ENCODE measurements around the gene AKAP13.

AKAP13 gene

DNA sequence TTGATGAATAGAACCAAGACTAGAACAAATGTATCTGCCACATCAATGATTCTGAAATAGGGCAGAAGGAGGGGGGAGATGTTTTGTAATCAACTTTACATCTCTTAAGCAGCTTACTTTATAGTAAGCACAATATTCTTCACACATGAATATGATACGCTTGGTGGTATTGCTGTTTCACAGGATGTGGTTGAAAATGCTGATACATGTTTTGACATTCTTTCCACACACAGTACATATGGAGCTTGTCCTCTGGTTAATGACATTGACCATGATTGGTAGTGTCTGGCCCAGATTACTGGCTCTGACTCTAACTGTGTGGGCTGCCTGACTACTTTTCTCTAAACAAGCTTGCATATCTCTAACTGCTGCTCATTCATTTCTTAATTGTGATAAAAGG is 245.5 kb downstream of the AKAP13 start:
- H2AK5ac ChIP-seq (ENCODE audit: low read depth, low read length): no peak overlapping the region
- no peak overlapping the region for H3K4me2 ChIP-seq (ENCODE audit: insufficient read depth, low read length, poor library complexity, severe bottlenecking)
- no peak overlapping the region for H2BK12ac ChIP-seq (ENCODE audit: low read length)
- no peak overlapping the region for H2BK5ac ChIP-seq (ENCODE audit: low read length)
- no peak overlapping the region for H2AFZ ChIP-seq (ENCODE audit: low read length)
- WGBS, 2 donors (ENCODE audit: extremely low coverage in 2 of 2, insufficient read length in 2 of 2, insufficient replicate concordance in 1 of 2): no CpG with 5 or more reads among the region's 1 CpG
- no peak overlapping the region for H3K14ac ChIP-seq (ENCODE audit: low read length)
- no peak overlapping the region for H3K4ac ChIP-seq (ENCODE audit: low read length)
- H3K4me3 ChIP-seq (ENCODE audit: low read length in 2 of 2): no peak overlapping the region
- no peak for DNase-seq (ENCODE audit: low spot score)
- H3K9ac ChIP-seq (ENCODE audit: low read depth, low read length, poor library complexity): no peak overlapping the region
- no peak overlapping the region for H2BK120ac ChIP-seq (ENCODE audit: low read depth, low read length)
- peaks cover 3 to 4% of the 10 kb centered on the region in 2 donors for H3K4me1 ChIP-seq (ENCODE audit: control insufficient read depth in 2 of 2, insufficient read depth in 1 of 2, low read depth in 1 of 2, low read length in 2 of 2)
- H3K9me3 ChIP-seq (replicated peaks in 1 of 2; ENCODE audit: control insufficient read depth in 2 of 2, insufficient read depth in 1 of 2, low read depth in 1 of 2, low read length in 2 of 2): no peaks in the 10 kb centered on the region
- H3K18ac ChIP-seq (ENCODE audit: low read length): no peak overlapping the region
- H2BK15ac ChIP-seq (ENCODE audit: low read length): no peak overlapping the region
- no peak overlapping the region for H4K91ac ChIP-seq (ENCODE audit: low read depth, low read length, poor library complexity)
- H4K8ac ChIP-seq (ENCODE audit: low read depth, low read length): no peak overlapping the region
- H3K23ac ChIP-seq (ENCODE audit: low read depth, low read length, poor library complexity): no peak overlapping the region
- H3K36me3 ChIP-seq (replicated peaks in 1 of 2; ENCODE audit: control insufficient read depth in 2 of 2, insufficient read depth in 2 of 2, low read length in 2 of 2): peaks cover 0 to 19% of the 10 kb centered on the region in 2 donors
- H3K27ac ChIP-seq (replicated peaks; ENCODE audit: low read length): no peak overlapping the region
- no peaks in the 10 kb centered on the region for H3K27me3 ChIP-seq (ENCODE audit: control insufficient read depth in 3 of 3, insufficient read depth in 3 of 3, low read depth in 1 of 3, low read length in 3 of 3)
- peaks cover 4% of the 10 kb centered on the region for H3K79me1 ChIP-seq (ENCODE audit: low read depth, low read length)

DNA sequence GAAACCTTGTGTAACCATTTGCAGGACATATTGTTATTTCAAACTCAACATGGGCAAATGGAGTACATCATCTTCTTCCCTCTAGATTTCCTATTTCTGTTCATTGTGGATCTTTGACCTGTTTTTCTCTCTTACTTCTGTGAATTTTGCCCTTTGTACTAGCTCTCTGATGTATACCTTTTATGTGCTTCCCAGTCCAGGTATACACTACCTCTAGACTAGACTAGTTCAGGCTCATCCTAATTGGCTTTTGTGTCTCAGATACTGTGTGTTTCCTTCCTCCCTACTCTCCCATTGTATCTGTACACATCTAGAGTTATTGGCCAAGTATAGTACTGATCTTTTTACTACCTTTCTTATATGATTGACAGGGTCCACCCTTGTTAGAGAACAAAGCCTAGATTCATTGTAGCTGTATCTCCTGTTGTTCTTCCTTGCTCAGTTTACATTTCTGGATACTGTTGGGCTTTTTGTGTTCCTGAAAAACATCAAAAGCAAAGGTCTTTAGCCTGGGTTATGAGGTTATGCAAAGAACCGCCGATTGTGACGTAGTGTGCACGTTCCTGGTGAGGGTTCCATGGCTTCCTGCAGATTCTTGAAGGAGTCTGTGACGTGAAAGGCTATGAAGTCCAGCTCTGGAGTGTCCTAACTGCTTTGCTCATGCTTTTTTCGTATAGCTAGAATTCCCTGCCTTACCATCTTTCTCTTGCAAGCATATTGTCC is 247.0 kb downstream of the AKAP13 start:
- Histone ChIP-seq H2AFZ (ENCODE audit: low read length) (no peak overlapping the region), H3K27ac (replicated peaks; ENCODE audit: low read length) (no peak overlapping the region), H3K9me3 (replicated peaks in 1 of 2; ENCODE audit: control insufficient read depth in 2 of 2, insufficient read depth in 1 of 2, low read depth in 1 of 2, low read length in 2 of 2) (no peaks in the 10 kb centered on the region), H3K36me3 (replicated peaks in 1 of 2; ENCODE audit: control insufficient read depth in 2 of 2, insufficient read depth in 2 of 2, low read length in 2 of 2) (peaks cover 0 to 19% of the 10 kb centered on the region in 2 donors), H4K8ac (ENCODE audit: low read depth, low read length) (no peak overlapping the region), H3K9ac (ENCODE audit: low read depth, low read length, poor library complexity) (no peak overlapping the region), H2AK5ac (ENCODE audit: low read depth, low read length) (no peak overlapping the region), H2BK12ac (ENCODE audit: low read length) (no peak overlapping the region), H3K27me3 (ENCODE audit: control insufficient read depth in 3 of 3, insufficient read depth in 3 of 3, low read depth in 1 of 3, low read length in 3 of 3) (no peaks in the 10 kb centered on the region), H4K91ac (ENCODE audit: low read depth, low read length, poor library complexity) (no peak overlapping the region), H2BK15ac (ENCODE audit: low read length) (no peak overlapping the region), H3K4me1 (ENCODE audit: control insufficient read depth in 2 of 2, insufficient read depth in 1 of 2, low read depth in 1 of 2, low read length in 2 of 2) (peaks cover 0 to 2% of the 10 kb centered on the region in 2 donors), H3K4ac (ENCODE audit: low read length) (no peak overlapping the region), H3K79me1 (ENCODE audit: low read depth, low read length) (peaks cover 4% of the 10 kb centered on the region), H3K14ac (ENCODE audit: low read length) (no peak overlapping the region), H2BK120ac (ENCODE audit: low read depth, low read length) (no peak overlapping the region), H3K4me2 (ENCODE audit: insufficient read depth, low read length, poor library complexity, severe bottlenecking) (no peak overlapping the region), H3K23ac (ENCODE audit: low read depth, low read length, poor library complexity) (no peak overlapping the region), H3K18ac (ENCODE audit: low read length) (no peak overlapping the region), H3K4me3 (ENCODE audit: low read length in 2 of 2) (no peak overlapping the region), H2BK5ac (ENCODE audit: low read length) (no peak overlapping the region)
- WGBS, 2 donors (ENCODE audit: extremely low coverage in 2 of 2, insufficient read length in 2 of 2, insufficient replicate concordance in 1 of 2): no CpG with 5 or more reads among the region's 6 CpGs
- no peak for DNase-seq (ENCODE audit: low spot score)

- H2BK12ac ChIP-seq (ENCODE audit: low read length): no peak overlapping the region
- no peak overlapping the region for H3K23ac ChIP-seq (ENCODE audit: low read depth, low read length, poor library complexity)
- H4K91ac ChIP-seq (ENCODE audit: low read depth, low read length, poor library complexity): no peak overlapping the region
- H3K18ac ChIP-seq (ENCODE audit: low read length): no peak overlapping the region
- H3K9ac ChIP-seq (ENCODE audit: low read depth, low read length, poor library complexity): no peak overlapping the region
- DNase-seq (ENCODE audit: low spot score): no peak
- H2AFZ ChIP-seq (ENCODE audit: low read length): no peak overlapping the region
- peaks cover 0 to 2% of the 10 kb centered on the region in 2 donors for H3K4me1 ChIP-seq (ENCODE audit: control insufficient read depth in 2 of 2, insufficient read depth in 1 of 2, low read depth in 1 of 2, low read length in 2 of 2)
- no peak overlapping the region for H3K4me2 ChIP-seq (ENCODE audit: insufficient read depth, low read length, poor library complexity, severe bottlenecking)
- no peak overlapping the region for H2BK5ac ChIP-seq (ENCODE audit: low read length)
- H3K27me3 ChIP-seq (ENCODE audit: control insufficient read depth in 3 of 3, insufficient read depth in 3 of 3, low read depth in 1 of 3, low read length in 3 of 3): no peaks in the 10 kb centered on the region
- no CpG with 5 or more reads among the region's 4 CpGs for WGBS, 2 donors (ENCODE audit: extremely low coverage in 2 of 2, insufficient read length in 2 of 2, insufficient replicate concordance in 1 of 2)
- no peak overlapping the region for H4K8ac ChIP-seq (ENCODE audit: low read depth, low read length)
- H2BK15ac ChIP-seq (ENCODE audit: low read length): no peak overlapping the region
- H3K14ac ChIP-seq (ENCODE audit: low read length): no peak overlapping the region
- no peak overlapping the region for H3K4me3 ChIP-seq (ENCODE audit: low read length in 2 of 2)
- H3K4ac ChIP-seq (ENCODE audit: low read length): no peak overlapping the region
- H3K9me3 ChIP-seq (replicated peaks in 1 of 2; ENCODE audit: control insufficient read depth in 2 of 2, insufficient read depth in 1 of 2, low read depth in 1 of 2, low read length in 2 of 2): peaks cover 0 to 4% of the 10 kb centered on the region in 2 donors
- H2BK120ac ChIP-seq (ENCODE audit: low read depth, low read length): no peak overlapping the region
- no peak overlapping the region for H2AK5ac ChIP-seq (ENCODE audit: low read depth, low read length)
- H3K79me1 ChIP-seq (ENCODE audit: low read depth, low read length): no peaks in the 10 kb centered on the region
- peaks cover 0 to 19% of the 10 kb centered on the region in 2 donors for H3K36me3 ChIP-seq (replicated peaks in 1 of 2; ENCODE audit: control insufficient read depth in 2 of 2, insufficient read depth in 2 of 2, low read length in 2 of 2)
- no peak overlapping the region for H3K27ac ChIP-seq (replicated peaks; ENCODE audit: low read length)
Observed at GRCh38 chr15:85630311-85630710, 249.9 kb downstream of the AKAP13 start.

DNA sequence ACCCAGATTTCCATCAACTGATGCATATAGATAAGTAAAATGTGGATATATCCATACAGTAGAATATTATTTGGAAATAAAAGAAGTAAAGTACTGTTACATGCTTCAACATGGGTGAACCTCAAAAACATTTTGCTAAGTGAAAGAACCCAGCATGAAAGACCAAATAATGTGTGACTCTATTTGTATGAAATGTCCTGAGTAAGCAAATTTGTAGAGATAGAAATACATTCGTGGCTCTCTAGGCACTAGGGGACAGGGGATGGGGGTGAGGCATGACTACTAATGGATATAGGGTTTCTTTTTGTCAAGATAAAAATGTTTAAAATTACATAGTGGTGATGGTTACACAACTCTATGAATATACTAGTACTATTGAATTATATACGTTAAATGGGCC is 250.6 kb downstream of the AKAP13 start:
- no peak overlapping the region for H2BK120ac ChIP-seq (ENCODE audit: low read depth, low read length)
- H3K4me1 ChIP-seq (ENCODE audit: control insufficient read depth in 2 of 2, insufficient read depth in 1 of 2, low read depth in 1 of 2, low read length in 2 of 2): peaks cover 0 to 2% of the 10 kb centered on the region in 2 donors
- H3K23ac ChIP-seq (ENCODE audit: low read depth, low read length, poor library complexity): no peak overlapping the region
- H3K79me1 ChIP-seq (ENCODE audit: low read depth, low read length): no peaks in the 10 kb centered on the region
- H3K27ac ChIP-seq (replicated peaks; ENCODE audit: low read length): no peak overlapping the region
- no peak overlapping the region for H2AFZ ChIP-seq (ENCODE audit: low read length)
- H3K4me3 ChIP-seq (ENCODE audit: low read length in 2 of 2): no peak overlapping the region
- DNase-seq (ENCODE audit: low spot score): no peak
- no peak overlapping the region for H3K4ac ChIP-seq (ENCODE audit: low read length)
- no peak overlapping the region for H2BK5ac ChIP-seq (ENCODE audit: low read length)
- H2BK12ac ChIP-seq (ENCODE audit: low read length): no peak overlapping the region
- H3K18ac ChIP-seq (ENCODE audit: low read length): no peak overlapping the region
- H3K9me3 ChIP-seq (replicated peaks in 1 of 2; ENCODE audit: control insufficient read depth in 2 of 2, insufficient read depth in 1 of 2, low read depth in 1 of 2, low read length in 2 of 2): peaks cover 0 to 4% of the 10 kb centered on the region in 2 donors
- no peak overlapping the region for H3K14ac ChIP-seq (ENCODE audit: low read length)
- no peak overlapping the region for H2BK15ac ChIP-seq (ENCODE audit: low read length)
- H3K36me3 ChIP-seq (replicated peaks in 1 of 2; ENCODE audit: control insufficient read depth in 2 of 2, insufficient read depth in 2 of 2, low read length in 2 of 2): peaks cover 0 to 13% of the 10 kb centered on the region in 2 donors
- no peak overlapping the region for H3K4me2 ChIP-seq (ENCODE audit: insufficient read depth, low read length, poor library complexity, severe bottlenecking)
- H4K8ac ChIP-seq (ENCODE audit: low read depth, low read length): no peak overlapping the region
- H3K9ac ChIP-seq (ENCODE audit: low read depth, low read length, poor library complexity): no peak overlapping the region
- WGBS, 2 donors (ENCODE audit: extremely low coverage in 2 of 2, insufficient read length in 2 of 2, insufficient replicate concordance in 1 of 2): no CpG with 5 or more reads among the region's 2 CpGs
- H4K91ac ChIP-seq (ENCODE audit: low read depth, low read length, poor library complexity): no peak overlapping the region
- no peaks in the 10 kb centered on the region for H3K27me3 ChIP-seq (ENCODE audit: control insufficient read depth in 3 of 3, insufficient read depth in 3 of 3, low read depth in 1 of 3, low read length in 3 of 3)
- H2AK5ac ChIP-seq (ENCODE audit: low read depth, low read length): no peak overlapping the region

Measured in neuronal stem cell (in vitro differentiated cells).